ENCODE results near the gene SCN9A. TPM values are rescaled to one million over a fixed set of nuclear protein-coding genes. Genes with fewer than 3 reads are reported as not detected.

SCN9A gene
- total RNA-seq, 1 donor from 2014 or later, result 1.4 TPM

DNA sequence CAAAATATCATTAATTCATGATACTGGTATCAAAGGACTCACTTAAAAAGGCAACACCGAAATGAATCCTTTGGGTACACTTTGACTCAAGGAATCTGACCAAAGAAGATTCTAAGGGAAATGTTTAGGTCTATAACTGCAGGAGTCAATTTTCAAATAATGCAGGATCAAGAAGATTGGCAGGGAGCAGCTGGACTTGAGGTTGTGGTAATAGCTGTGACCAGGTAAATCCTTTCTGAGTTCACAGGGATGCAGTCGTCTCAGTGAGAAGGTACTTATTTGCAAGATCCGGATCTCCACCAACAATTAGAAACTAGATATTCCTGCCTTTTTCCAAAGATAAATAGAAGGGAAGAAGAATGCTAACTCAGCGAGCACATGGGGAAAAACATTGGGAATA is 96.9 kb downstream of the SCN9A start:
- TF ChIP-seq, protein P1, sequence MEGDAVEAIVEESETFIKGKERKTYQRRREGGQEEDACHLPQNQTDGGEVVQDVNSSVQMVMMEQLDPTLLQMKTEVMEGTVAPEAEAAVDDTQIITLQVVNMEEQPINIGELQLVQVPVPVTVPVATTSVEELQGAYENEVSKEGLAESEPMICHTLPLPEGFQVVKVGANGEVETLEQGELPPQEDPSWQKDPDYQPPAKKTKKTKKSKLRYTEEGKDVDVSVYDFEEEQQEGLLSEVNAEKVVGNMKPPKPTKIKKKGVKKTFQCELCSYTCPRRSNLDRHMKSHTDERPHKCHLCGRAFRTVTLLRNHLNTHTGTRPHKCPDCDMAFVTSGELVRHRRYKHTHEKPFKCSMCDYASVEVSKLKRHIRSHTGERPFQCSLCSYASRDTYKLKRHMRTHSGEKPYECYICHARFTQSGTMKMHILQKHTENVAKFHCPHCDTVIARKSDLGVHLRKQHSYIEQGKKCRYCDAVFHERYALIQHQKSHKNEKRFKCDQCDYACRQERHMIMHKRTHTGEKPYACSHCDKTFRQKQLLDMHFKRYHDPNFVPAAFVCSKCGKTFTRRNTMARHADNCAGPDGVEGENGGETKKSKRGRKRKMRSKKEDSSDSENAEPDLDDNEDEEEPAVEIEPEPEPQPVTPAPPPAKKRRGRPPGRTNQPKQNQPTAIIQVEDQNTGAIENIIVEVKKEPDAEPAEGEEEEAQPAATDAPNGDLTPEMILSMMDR (IDR thresholded peaks at IDR 0.05; ENCODE audit: borderline replicate concordance), result no peak
- intact Hi-C loops (cut with micrococcal nuclease), result no loop called here
- H3K27ac ChIP-seq (replicated peaks), result no peak overlapping the region

DNA sequence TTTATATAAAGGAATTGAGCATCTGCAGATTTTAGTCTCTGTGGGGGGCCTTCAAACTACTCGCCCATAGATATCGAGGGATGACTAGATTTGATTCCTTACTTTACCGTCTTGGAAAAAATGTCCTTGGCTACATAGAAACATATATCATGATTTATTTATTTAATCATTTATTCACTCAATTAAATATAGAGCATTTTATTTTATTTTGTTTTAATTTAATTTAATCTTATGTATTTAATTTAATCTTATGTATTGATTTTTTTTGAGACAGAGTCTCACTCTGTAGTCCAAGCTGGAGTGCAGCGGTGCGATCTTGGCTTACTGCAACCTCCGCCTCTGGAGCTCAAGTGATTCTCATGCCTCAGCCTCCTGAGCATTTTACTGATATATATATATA is 105.4 kb downstream of the SCN9A start:
- intact Hi-C loops (cut with micrococcal nuclease), result no loop called here
- Histone ChIP-seq H3K27ac (replicated peaks) (no peak overlapping the region), H3K27me3 (ENCODE audit: low read depth) (no peaks in the 10 kb centered on the region), H3K9me3 (replicated peaks) (peaks cover 15% of the 10 kb centered on the region), H3K36me3 (no peaks in the 10 kb centered on the region), H3K4me3 (no peak overlapping the region), H3K4me1 (no peaks in the 10 kb centered on the region)
- TF ChIP-seq, protein P1 (IDR thresholded peaks at IDR 0.05; ENCODE audit: borderline replicate concordance), result no peak
- DNase-seq, result no peak

More for the DNA sequence above, 96.9 kb downstream of the SCN9A start:
- H3K9me3 ChIP-seq (replicated peaks), result no peaks in the 10 kb centered on the region
- no peaks in the 10 kb centered on the region for H3K27me3 ChIP-seq (ENCODE audit: low read depth)
- no peak for DNase-seq
- H3K36me3 ChIP-seq, result no peaks in the 10 kb centered on the region
- no peak overlapping the region for H3K4me3 ChIP-seq
- H3K4me1 ChIP-seq, result no peaks in the 10 kb centered on the region

DNA sequence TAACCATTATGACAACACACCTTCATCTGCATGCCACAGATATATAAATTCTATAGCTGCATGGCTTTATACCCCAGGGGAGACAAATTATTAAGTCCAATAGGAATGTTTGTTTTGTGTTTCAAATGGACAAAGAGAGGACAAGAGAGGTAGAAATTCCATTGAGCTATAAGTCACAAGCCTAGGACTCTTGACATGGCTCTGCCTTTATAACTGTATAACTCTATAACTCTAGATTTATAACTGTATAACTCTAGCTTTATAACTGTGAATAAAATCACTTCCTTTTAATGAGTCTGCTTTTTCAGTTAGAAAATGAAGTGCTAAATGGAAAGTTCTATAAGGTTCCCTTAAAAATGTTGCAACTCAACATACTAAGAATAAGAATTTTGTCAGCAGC is 106.4 kb downstream of the SCN9A start:
- H3K27me3 ChIP-seq (ENCODE audit: low read depth), result no peaks in the 10 kb centered on the region
- no peak for DNase-seq
- no peaks in the 10 kb centered on the region for H3K4me1 ChIP-seq
- no peaks in the 10 kb centered on the region for H3K36me3 ChIP-seq
- peaks cover 15% of the 10 kb centered on the region for H3K9me3 ChIP-seq (replicated peaks)
- TF ChIP-seq, protein P1 (IDR thresholded peaks at IDR 0.05; ENCODE audit: borderline replicate concordance), result no peak
- intact Hi-C loops (cut with micrococcal nuclease), result no loop called here
- H3K4me3 ChIP-seq, result no peak overlapping the region
- no peak overlapping the region for H3K27ac ChIP-seq (replicated peaks)

DNA sequence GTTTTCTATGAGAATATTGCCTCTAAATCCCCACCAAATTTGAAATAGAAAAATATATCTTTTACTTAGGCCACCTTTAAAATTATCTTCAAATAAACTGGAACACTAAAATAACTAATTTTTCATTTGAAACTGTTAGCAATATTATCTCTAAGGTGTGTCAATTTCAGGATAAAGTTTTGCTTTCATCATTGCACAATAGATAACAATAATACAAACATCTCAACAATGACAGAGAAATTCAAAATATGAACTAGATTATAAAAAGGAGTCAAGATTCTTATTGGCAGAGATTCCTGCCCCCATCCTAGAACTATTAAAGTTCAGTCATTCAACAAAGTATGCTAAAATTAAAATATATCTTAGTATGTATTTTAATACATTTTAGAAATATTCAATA is 117.9 kb downstream of the SCN9A start:
- no peak overlapping the region for H3K27ac ChIP-seq (replicated peaks)
- no peaks in the 10 kb centered on the region for H3K9me3 ChIP-seq (replicated peaks)
- H3K36me3 ChIP-seq, result no peaks in the 10 kb centered on the region
- DNase-seq, result no peak
- intact Hi-C loops (cut with micrococcal nuclease), result no loop called here
- H3K4me1 ChIP-seq, result no peaks in the 10 kb centered on the region
- H3K27me3 ChIP-seq (ENCODE audit: low read depth), result no peaks in the 10 kb centered on the region
- H3K4me3 ChIP-seq, result no peak overlapping the region
- TF ChIP-seq, protein P1 (IDR thresholded peaks at IDR 0.05; ENCODE audit: borderline replicate concordance), result no peak

DNA sequence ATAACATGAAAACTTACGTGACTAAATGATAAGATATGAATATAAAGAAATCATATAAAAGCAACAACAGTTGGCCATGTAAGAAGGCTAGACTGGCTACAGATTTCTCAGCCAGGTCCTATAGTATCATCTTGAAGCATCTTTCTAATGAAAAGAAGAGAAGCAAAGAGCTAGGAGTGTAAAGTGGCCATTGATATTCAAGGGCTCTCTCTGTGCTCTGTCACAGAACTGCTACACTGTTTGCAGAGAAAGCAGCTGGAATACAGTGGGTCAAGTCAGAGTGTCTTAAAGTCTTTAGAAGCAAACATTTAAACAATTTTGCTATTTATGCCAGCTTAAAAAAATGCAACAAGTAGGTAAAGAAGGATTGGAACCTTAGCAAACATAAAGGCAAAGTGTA is 118.8 kb downstream of the SCN9A start:
- Histone ChIP-seq H3K27me3 (ENCODE audit: low read depth) (no peaks in the 10 kb centered on the region), H3K4me1 (no peaks in the 10 kb centered on the region), H3K36me3 (no peaks in the 10 kb centered on the region), H3K9me3 (replicated peaks) (no peaks in the 10 kb centered on the region), H3K4me3 (no peak overlapping the region), H3K27ac (replicated peaks) (no peak overlapping the region)
- DNase-seq, result no peak
- intact Hi-C loops (cut with micrococcal nuclease), result no loop called here
- TF ChIP-seq, protein P1 (IDR thresholded peaks at IDR 0.05; ENCODE audit: borderline replicate concordance), result no peak

DNA sequence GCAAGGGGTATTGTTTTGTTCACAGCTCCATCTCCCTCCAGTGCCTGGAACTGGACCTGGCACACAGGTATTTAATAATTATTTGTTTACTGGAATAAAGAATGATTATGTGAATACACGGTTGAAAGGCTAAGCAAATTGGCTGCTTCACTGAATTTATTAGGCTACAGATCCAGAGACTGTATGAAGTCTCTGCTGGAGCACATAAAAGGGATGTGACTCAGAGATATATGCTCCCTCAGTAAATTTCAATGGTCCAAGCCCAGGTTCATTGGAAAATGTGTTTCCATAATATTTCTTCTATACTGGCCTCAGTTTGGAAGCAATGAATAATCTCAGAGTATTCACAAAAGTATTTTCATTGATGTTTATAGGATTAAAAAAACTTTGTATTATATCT is 126.4 kb downstream of the SCN9A start:
- Histone ChIP-seq H3K4me3 (no peak overlapping the region), H3K27me3 (ENCODE audit: low read depth) (no peaks in the 10 kb centered on the region), H3K9me3 (replicated peaks) (no peaks in the 10 kb centered on the region), H3K27ac (replicated peaks) (no peak overlapping the region), H3K36me3 (no peaks in the 10 kb centered on the region), H3K4me1 (no peaks in the 10 kb centered on the region)
- intact Hi-C loops (cut with micrococcal nuclease), result no loop called here
- DNase-seq, result no peak
- TF ChIP-seq, protein P1 (IDR thresholded peaks at IDR 0.05; ENCODE audit: borderline replicate concordance), result no peak

Data from left ventricle myocardium inferior (tissue), 1 donor.